GM12891 (cell line): ENCODE measurements around the gene C19orf53.

ENCODE experiments used
- PAX5 ChIP-seq: IDR thresholded peaks from 2 replicates; pipeline ENCODE4 v1.6.1; 2011; ENCODE audit warnings: low read length, moderate library complexity, mild to moderate bottlenecking; ENCODE audit not compliant: insufficient read depth, severe bottlenecking
- POLR2A ChIP-seq: IDR thresholded peaks from 2 replicates; pipeline ENCODE4 v1.6.1; 2011; ENCODE audit warnings: low read depth, low read length, control low read depth
- POLR2AphosphoS5 ChIP-seq: IDR thresholded peaks from 2 replicates; pipeline ENCODE4 v1.6.1; 2011; ENCODE audit warnings: low read depth, low read length, control low read depth
- SPI1 ChIP-seq: IDR thresholded peaks from 2 replicates; pipeline ENCODE4 v1.6.1; 2011; ENCODE audit warnings: low read depth, low read length, control low read depth
- TAF1 ChIP-seq: IDR thresholded peaks from 2 replicates; pipeline ENCODE4 v1.6.1; 2011; ENCODE audit warnings: low read depth, low read length, control low read depth

DNA sequence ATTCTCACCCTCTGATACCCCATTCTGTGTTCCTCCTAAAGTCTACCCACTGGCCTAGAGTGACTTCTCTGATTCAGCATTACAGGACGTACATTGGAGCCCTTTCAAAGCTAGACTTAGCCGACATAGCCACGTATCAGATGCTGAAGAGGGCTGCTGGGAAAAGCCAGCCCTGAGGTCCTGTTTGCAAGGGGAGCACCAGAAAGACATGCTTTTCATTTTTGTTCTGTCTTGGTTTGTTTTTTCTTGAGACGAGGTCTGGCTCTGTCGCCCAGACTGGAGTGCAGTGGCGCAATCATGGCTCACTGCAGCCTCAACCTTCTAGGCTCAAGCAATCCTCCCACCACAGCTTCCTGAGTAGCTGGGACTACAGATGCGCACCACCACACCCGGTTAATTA, 14.7 kb downstream of the C19orf53 start:
- TF ChIP-seq POLR2AphosphoS5 (no peak), TAF1 (no peak), POLR2A (no peak), PAX5 (no peak), SPI1 (no peak)
